NCI-H2081 treated with DMSO at 0.1 percent for 48 hours (cell line): ENCODE measurements around the gene TMEM243.

Experiments
- DNase-seq: peaks from one replicate; lab custom pipeline; 2025; lab: John Stamatoyannopoulos, UW

Gene TMEM243

GRCh38 chr7:87155788-87156187 is 63.7 kb downstream of the TMEM243 start:
- no peak for DNase-seq

GRCh38 chr7:87154569-87154968 is 65.0 kb downstream of the TMEM243 start:
- no peak for DNase-seq

- DNase-seq, result no peak
These were observed 65.4 kb downstream of the TMEM243 start for GRCh38 chr7:87154166-87154565.

- no peak for DNase-seq
These were observed 66.5 kb downstream of the TMEM243 start for GRCh38 chr7:87152897-87153641.

- DNase-seq, result peak; percentile 70
These were observed 67.2 kb downstream of the TMEM243 start, which contains the start of gene DMTF1 for GRCh38 chr7:87152112-87152896. TSS of gene DMTF1 (plus strand) at chr7:87152453. CDS start at chr7:87164942, 12,489 bp downstream.

GRCh38 chr7:87151729-87152111 is 67.8 kb downstream of the TMEM243 start:
- DNase-seq, result no peak

GRCh38 chr7:87151002-87151728 is 68.4 kb downstream of the TMEM243 start:
- DNase-seq, result no peak

GRCh38 chr7:87148332-87148955 is 71.1 kb downstream of the TMEM243 start:
- DNase-seq, result no peak

GRCh38 chr7:87147500-87147899 is 72.0 kb downstream of the TMEM243 start:
- no peak for DNase-seq

GRCh38 chr7:87146740-87147386 is 72.7 kb downstream of the TMEM243 start:
- no peak for DNase-seq
